Fibroblast of lung (primary cell): ENCODE data around the gene PFKM.

Experiments
- EZH2 ChIP-seq: IDR thresholded peaks from 2 replicates; pipeline ENCODE4 v1.5.1; 2012; ENCODE audit warnings: low read length, control low read depth, mild to moderate bottlenecking; ENCODE audit errors: missing control alignments
- TF ChIP-seq, protein P1 (sequence below), 2 donors: IDR thresholded peaks in 1 of 2; conservative IDR thresholded peaks in 1 of 2; 1 replicate in 1 of 2; 2 replicates in 1 of 2; pipeline ENCODE4 v1.5.1; 2011 to 2012; ENCODE audit warnings: low read length in 2 of 2, control low read depth in 1 of 2, inconsistent platforms in 1 of 2, low read depth in 1 of 2, mild to moderate bottlenecking in 1 of 2

DNA sequence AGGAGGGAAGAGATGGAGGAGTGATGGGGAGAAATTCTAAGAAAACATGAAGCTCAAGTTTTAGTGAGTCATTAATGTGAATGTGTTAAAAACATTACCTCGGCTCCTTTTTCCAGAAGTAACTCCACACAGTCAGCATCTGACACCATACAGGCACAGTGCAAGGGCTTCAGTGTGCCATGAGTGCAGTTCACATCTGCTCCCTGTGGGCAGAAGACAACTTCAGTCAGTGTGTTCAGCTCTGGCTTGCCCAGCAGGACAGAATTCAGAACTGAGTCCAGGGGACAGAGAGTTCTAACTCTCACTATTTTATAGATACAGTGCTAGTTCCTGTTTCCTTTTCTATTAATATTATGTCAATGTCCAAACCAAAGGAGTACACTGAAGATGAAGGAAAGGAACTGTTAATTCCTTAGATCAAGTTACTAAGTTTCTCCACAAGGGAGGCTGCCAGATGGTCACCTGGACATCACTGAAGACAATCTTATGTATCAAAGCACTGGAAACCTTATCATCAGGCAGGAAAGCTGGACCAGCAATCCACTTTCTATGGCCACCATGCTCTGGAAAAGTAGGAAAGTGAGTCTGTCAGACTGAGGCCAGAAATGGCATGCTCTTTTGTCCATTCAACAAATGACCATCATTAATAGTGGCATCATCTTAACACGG is 32.1 kb downstream of the PFKM start:
- TF ChIP-seq, protein P1, sequence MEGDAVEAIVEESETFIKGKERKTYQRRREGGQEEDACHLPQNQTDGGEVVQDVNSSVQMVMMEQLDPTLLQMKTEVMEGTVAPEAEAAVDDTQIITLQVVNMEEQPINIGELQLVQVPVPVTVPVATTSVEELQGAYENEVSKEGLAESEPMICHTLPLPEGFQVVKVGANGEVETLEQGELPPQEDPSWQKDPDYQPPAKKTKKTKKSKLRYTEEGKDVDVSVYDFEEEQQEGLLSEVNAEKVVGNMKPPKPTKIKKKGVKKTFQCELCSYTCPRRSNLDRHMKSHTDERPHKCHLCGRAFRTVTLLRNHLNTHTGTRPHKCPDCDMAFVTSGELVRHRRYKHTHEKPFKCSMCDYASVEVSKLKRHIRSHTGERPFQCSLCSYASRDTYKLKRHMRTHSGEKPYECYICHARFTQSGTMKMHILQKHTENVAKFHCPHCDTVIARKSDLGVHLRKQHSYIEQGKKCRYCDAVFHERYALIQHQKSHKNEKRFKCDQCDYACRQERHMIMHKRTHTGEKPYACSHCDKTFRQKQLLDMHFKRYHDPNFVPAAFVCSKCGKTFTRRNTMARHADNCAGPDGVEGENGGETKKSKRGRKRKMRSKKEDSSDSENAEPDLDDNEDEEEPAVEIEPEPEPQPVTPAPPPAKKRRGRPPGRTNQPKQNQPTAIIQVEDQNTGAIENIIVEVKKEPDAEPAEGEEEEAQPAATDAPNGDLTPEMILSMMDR (conservative IDR thresholded peaks at IDR 0.05 in 1 of 2, IDR thresholded peaks at IDR 0.05 in 1 of 2; ENCODE audit: low read depth in 1 of 2, low read length in 2 of 2), result no peak
- no peak for TF ChIP-seq EZH2
